HG03439 (cell line): Measurements from ENCODE around the gene ATG10.
A peak's percentile ranks its signal among the peaks of the same experiment; 100 is the strongest.
"Not testable (repeated sequence)": the region's sequence is repeated elsewhere in the genome, so short reads cannot be mapped to it uniquely, and the experiment has no call there.

Source experiments
- ATAC-seq: cut with Tn5 transposase; IDR thresholded peaks from one replicate; pipeline ENCODE4 v1.9.1; 2021; ENCODE audit warnings: mild to moderate bottlenecking, moderate library complexity; ENCODE audit not compliant: unreplicated experiment

Gene ATG10

GRCh38 chr5:81971712-81972491 lies at the start of gene ATG10:
TSS of gene ATG10 (plus strand) at chr5:81972023. CDS start at chr5:81987571, 15,548 bp downstream.
- ATAC-seq = peak; percentile 97

- no peak for ATAC-seq
These were observed 49.0 kb upstream of the ATG10 start for GRCh38 chr5:81922854-81923279.

- no peak for ATAC-seq
These were observed 47.4 kb upstream of the ATG10 start for GRCh38 chr5:81924442-81924841.

- no peak for ATAC-seq
These were observed 46.8 kb upstream of the ATG10 start for GRCh38 chr5:81925009-81925408.

- no peak for ATAC-seq
These were observed 45.8 kb upstream of the ATG10 start for GRCh38 chr5:81925981-81926380.

GRCh38 chr5:81936066-81936465 lies 35.8 kb upstream of the ATG10 start:
- no peak for ATAC-seq

GRCh38 chr5:81936750-81937149 lies 35.1 kb upstream of the ATG10 start:
- no peak for ATAC-seq

- ATAC-seq = no peak
These were observed 29.1 kb upstream of the ATG10 start for GRCh38 chr5:81942746-81943145.

GRCh38 chr5:81948349-81948748 lies 23.5 kb upstream of the ATG10 start:
- no peak for ATAC-seq

- ATAC-seq = no peak
These were observed 22.4 kb upstream of the ATG10 start for GRCh38 chr5:81949462-81949861.

- ATAC-seq = no peak
These were observed 20.8 kb upstream of the ATG10 start for GRCh38 chr5:81950996-81951395.

GRCh38 chr5:81954796-81955195 lies 17.0 kb upstream of the ATG10 start:
- not testable (repeated sequence) for ATAC-seq

- not testable (repeated sequence) for ATAC-seq
These were observed 13.7 kb upstream of the ATG10 start for GRCh38 chr5:81958129-81958528.

- no peak for ATAC-seq
These were observed 10.0 kb upstream of the ATG10 start for GRCh38 chr5:81961651-81962440.

GRCh38 chr5:81963544-81963943 lies 8.3 kb upstream of the ATG10 start:
- ATAC-seq = no peak

- ATAC-seq = no peak
These were observed 6.3 kb upstream of the ATG10 start for GRCh38 chr5:81965524-81965923.

GRCh38 chr5:81969226-81969625 lies 2.6 kb upstream of the ATG10 start:
- no peak for ATAC-seq

GRCh38 chr5:81969912-81970311 lies 1.9 kb upstream of the ATG10 start:
- ATAC-seq = no peak

GRCh38 chr5:81971111-81971711 lies 612 bp upstream of the ATG10 start:
- ATAC-seq = no peak

GRCh38 chr5:81972492-81972783 lies 615 bp downstream of the ATG10 start:
- no peak for ATAC-seq

- no peak for ATAC-seq
These were observed 8.3 kb downstream of the ATG10 start for GRCh38 chr5:81980160-81980559.
